Stomach (tissue), 9 donors: ENCODE measurements around the gene PCSK4. TPM values are rescaled to one million over a fixed set of nuclear protein-coding genes. Genes with fewer than 3 reads are reported as not detected.

Source experiments
- DNase-seq, 2 donors: peaks; one replicate each; pipeline versions ENCODE4 v3.0.0 to v3.0.0-alpha.2; 2013 to 2019
- H3K27ac ChIP-seq, 5 donors: fragments of 200-600 bp in 4 of 5; sonication (generic) in 4 of 5; one replicate each; pipeline ENCODE4 v1.5.1; 2013 to 2019; ENCODE audit warnings: mild to moderate bottlenecking in 1 of 5, moderate library complexity in 1 of 5
- H3K27me3 ChIP-seq, 3 donors: fragments of 200-600 bp; sonication (generic); one replicate each; pipeline ENCODE4 v1.5.1; 2017 to 2019; ENCODE audit warnings: mixed run types in 1 of 3
- H3K36me3 ChIP-seq, 4 donors: fragments of 200-600 bp; sonication (generic); 1 replicate in 3 of 4; 2 replicates in 1 of 4; pipeline ENCODE4 v1.5.1; 2016 to 2019
- H3K4me1 ChIP-seq, 4 donors: fragments of 200-600 bp; sonication (generic); one replicate each; pipeline ENCODE4 v1.5.1; 2016 to 2019
- H3K4me3 ChIP-seq, 4 donors: fragments of 200-600 bp; sonication (generic) in 3 of 4; one replicate each; pipeline ENCODE4 v1.5.1; 2016 to 2019; ENCODE audit warnings: mild to moderate bottlenecking in 1 of 4
- H3K9me3 ChIP-seq, 4 donors: fragments of 200-600 bp; sonication (generic); one replicate each; pipeline ENCODE4 v1.5.1; 2016 to 2019
- CTCF ChIP-seq, 7 experiments: fragments of 450-650 bp in 4 of 7; fragments of 200-600 bp in 3 of 7; sonication (generic) in 3 of 7; IDR thresholded peaks; one replicate each; pipeline ENCODE4 v1.5.1; 2016 to 2019; ENCODE audit warnings: antibody characterized with exemption in 7 of 7, control low read depth in 2 of 7, mild to moderate bottlenecking in 1 of 7
- EP300 ChIP-seq: sonication (generic); formaldehyde crosslinking; IDR thresholded peaks from one replicate; pipeline ENCODE4 v1.6.1; 2017; ENCODE audit warnings: antibody characterized with exemption
- POLR2A ChIP-seq, 4 donors: fragments of 450-650 bp; IDR thresholded peaks; one replicate each; pipeline ENCODE4 v1.6.1; 2016; ENCODE audit warnings: antibody characterized with exemption in 4 of 4, control low read depth in 2 of 4, mild to moderate bottlenecking in 1 of 4, moderate library complexity in 1 of 4
- POLR2AphosphoS5 ChIP-seq, 3 donors: sonication (generic); formaldehyde crosslinking; IDR thresholded peaks; one replicate each; pipeline ENCODE4 v1.6.1; 2016; ENCODE audit warnings: antibody characterized with exemption in 3 of 3
- WGBS, 5 donors: extraction: QIAGEN DNeasy Blood & Tissue Kit in 3 of 5; methylation state at CpG; one replicate each; pipeline versions ENCODE4 v1.1.5 to v1.1.7; 2013 to 2018; 5-methylcytosine and 5-hydroxymethylcytosine counted together
- intact Hi-C: fragments of 100-400 bp; cut with DNase I; formaldehyde crosslinking; loops from one replicate; pipeline ENCODE4 v1.15.1; 2023; ENCODE audit warnings: low total_unique reads
- polyA plus RNA-seq, 3 donors: library from polyadenylated mRNA; stranded (reverse); fragments of 200-250 nt; gene quantifications; one replicate each; pipeline ENCODE4 v1.2.3, GENCODE V29; 2013
- total RNA-seq, 5 donors: library from RNA; depleted of rRNA; stranded (reverse); fragments of >200 nt; gene quantifications; one replicate each; pipeline versions ENCODE4 v1.1.0 to v1.2.3, GENCODE V29; 2014 to 2016
- donor health status: healthy with polysubstance abuse.
- donor health status: Bipolar disorder and iron deficiency.
- donor health status: healthy.

The PCSK4 gene
- total and polyA plus RNA-seq, 8 donors: 1.7 to 26.8 (median 4.1) TPM; not detected in 2

DNA sequence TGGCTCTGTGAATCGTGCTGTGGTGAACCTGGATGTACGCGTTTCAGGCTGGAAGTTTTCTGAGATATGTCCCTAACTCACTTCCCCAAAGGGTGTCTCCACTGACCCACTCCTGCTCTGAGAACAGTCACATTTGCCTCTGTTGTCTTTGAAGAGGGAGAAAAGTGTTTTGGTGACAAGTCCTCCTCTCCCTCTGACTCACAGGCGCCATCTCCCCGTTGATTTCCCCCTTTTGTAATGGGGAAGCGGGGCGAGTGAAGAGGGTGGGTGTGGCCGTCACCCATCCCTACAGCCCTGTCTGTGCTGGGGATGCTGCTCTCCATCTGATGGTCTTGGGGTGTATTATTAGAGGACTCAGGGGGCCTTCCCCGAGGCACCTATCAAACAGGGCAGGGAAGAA lies 30.7 kb downstream of the PCSK4 start:
- no peak for DNase-seq
- Histone ChIP-seq H3K27ac (no peak overlapping the region), H3K4me1 (peaks cover 6 to 31% (median 28%) of the 10 kb centered on the region in 4 donors), H3K9me3 (no peaks in the 10 kb centered on the region), H3K4me3 (no peak overlapping the region), H3K27me3 (peaks cover 9 to 69% (median 39%) of the 10 kb centered on the region in 3 donors), H3K36me3 (peaks cover 7 to 18% (median 15%) of the 10 kb centered on the region in 4 donors)
- intact Hi-C loops: no loop called here
- TF ChIP-seq POLR2AphosphoS5 (IDR thresholded peaks at IDR 0.05) (no peak), EP300 (no peak)
- WGBS, 5 donors: 73 to 87% (median 80%) methylated on average over 9 of the region's 9 CpGs

DNA sequence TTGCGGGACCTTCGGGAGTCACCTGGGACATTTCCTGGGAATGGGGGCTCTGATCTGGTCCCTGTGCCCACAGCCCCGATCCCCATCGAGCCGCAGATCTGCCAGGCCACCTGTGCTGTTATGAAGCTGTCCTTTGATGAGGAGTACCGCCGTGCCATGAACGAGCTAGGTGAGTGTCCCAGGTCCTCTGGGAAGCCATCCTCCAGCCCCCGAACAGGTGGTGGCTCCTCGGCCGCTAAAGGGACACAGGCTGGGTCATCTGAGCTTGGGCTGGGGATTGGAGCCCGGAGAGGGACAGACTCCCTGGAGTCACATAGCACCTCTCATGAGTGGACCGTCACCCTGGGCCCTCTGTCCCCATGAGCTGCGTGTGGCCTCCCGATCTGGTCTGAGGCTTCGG lies 32.3 kb downstream of the PCSK4 start:
- TF ChIP-seq POLR2AphosphoS5 (IDR thresholded peaks at IDR 0.05) (no peak), EP300 (no peak), CTCF (IDR thresholded peaks at IDR 0.05) (no peak), POLR2A (IDR thresholded peaks at IDR 0.05) (no peak)
- intact Hi-C loops: no loop called here
- WGBS, 5 donors: 75 to 100% (median 81%) methylated on average over 3 to 16 of the region's 16 CpGs

GRCh38 chr19:1457031-1457739 lies 33.0 kb downstream of the PCSK4 start:
- intact Hi-C loops: no loop called here
- WGBS, 5 donors: 11 to 39% (median 16%) methylated on average over 16 to 48 of the region's 48 CpGs
- Histone ChIP-seq H3K36me3 (peaks cover 7 to 18% (median 15%) of the 10 kb centered on the region in 4 donors), H3K27ac (no peak overlapping the region), H3K27me3 (peaks cover 26 to 89% (median 59%) of the 10 kb centered on the region in 3 donors), H3K4me3 (no peak overlapping the region), H3K9me3 (no peaks in the 10 kb centered on the region), H3K4me1 (peaks cover 18 to 49% (median 43%) of the 10 kb centered on the region in 4 donors)
- TF ChIP-seq EP300: no peak
- TF ChIP-seq POLR2AphosphoS5 (IDR thresholded peaks at IDR 0.05): no peak
- TF ChIP-seq CTCF (IDR thresholded peaks at IDR 0.05): no peak
- no peak for TF ChIP-seq POLR2A (IDR thresholded peaks at IDR 0.05)
- DNase-seq: no peak

More for the DNA sequence above, 32.3 kb downstream of the PCSK4 start:
- no peaks in the 10 kb centered on the region for H3K9me3 ChIP-seq
- H3K4me3 ChIP-seq: no peak overlapping the region
- peaks cover 18 to 82% (median 52%) of the 10 kb centered on the region in 3 donors for H3K27me3 ChIP-seq
- DNase-seq: no peak
- H3K27ac ChIP-seq: no peak overlapping the region
- peaks cover 18 to 43% (median 42%) of the 10 kb centered on the region in 4 donors for H3K4me1 ChIP-seq
- peaks cover 7 to 18% (median 15%) of the 10 kb centered on the region in 4 donors for H3K36me3 ChIP-seq

DNA sequence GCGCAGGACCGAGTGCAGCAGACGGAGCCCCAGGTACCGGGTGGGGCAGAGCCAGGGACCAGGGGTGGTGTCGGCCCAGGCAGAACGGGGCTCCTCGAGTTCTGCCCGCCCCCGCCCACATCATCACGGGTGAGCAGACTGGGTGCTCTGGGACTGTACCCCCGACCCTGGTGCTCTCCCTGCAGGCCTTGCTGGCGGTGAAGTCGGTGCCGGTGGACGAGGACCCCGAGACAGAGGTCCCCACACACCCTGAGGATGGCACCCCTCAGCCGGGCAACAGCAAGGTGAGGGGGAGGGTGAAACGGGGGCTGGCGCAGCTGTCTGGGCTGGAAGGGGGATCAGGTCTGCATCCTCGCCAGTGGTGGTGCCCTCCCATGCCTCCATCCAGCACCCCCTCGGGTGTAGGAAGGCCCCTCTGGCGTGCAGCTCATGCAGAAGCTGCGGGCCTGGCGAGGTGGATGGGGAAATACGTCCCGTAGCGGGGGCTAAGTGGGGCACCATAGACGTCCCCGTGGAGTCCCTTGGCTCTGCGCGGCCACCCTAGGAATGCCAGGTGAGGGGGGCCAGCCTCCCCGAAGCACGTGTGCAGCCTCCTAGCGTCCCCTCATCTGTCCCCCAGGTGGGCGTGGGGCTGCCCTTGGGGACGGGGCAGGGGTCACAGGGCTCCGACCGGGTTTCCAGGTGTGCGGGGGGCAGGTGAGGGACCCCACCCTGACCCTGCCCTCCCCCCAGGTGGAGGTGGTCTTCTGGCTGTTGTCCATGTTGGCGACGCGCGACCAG lies 33.8 kb downstream of the PCSK4 start:
- Histone ChIP-seq H3K36me3 (peaks cover 7 to 18% (median 13%) of the 10 kb centered on the region in 4 donors), H3K4me3 (no peak overlapping the region), H3K27me3 (peaks cover 33 to 98% (median 67%) of the 10 kb centered on the region in 3 donors), H3K4me1 (peaks cover 18 to 49% (median 43%) of the 10 kb centered on the region in 4 donors), H3K27ac (no peak overlapping the region), H3K9me3 (no peaks in the 10 kb centered on the region)
- 21 to 50% (median 28%) methylated on average over 25 to 43 of the region's 43 CpGs for WGBS, 5 donors
- DNase-seq: no peak
- TF ChIP-seq POLR2A (IDR thresholded peaks at IDR 0.05): no peak
- no peak for TF ChIP-seq POLR2AphosphoS5 (IDR thresholded peaks at IDR 0.05)
- no peak for TF ChIP-seq CTCF (IDR thresholded peaks at IDR 0.05)
- no peak for TF ChIP-seq EP300
- intact Hi-C loops: no loop called here
